GM19025 (cell line): ENCODE measurements around the gene LMOD3.

Source experiments
- ATAC-seq: cut with Tn5 transposase; IDR thresholded peaks from one replicate; pipeline ENCODE4 v1.9.1; 2021; ENCODE audit warnings: mild to moderate bottlenecking, low read depth, moderate library complexity; ENCODE audit not compliant: unreplicated experiment

The LMOD3 gene

DNA sequence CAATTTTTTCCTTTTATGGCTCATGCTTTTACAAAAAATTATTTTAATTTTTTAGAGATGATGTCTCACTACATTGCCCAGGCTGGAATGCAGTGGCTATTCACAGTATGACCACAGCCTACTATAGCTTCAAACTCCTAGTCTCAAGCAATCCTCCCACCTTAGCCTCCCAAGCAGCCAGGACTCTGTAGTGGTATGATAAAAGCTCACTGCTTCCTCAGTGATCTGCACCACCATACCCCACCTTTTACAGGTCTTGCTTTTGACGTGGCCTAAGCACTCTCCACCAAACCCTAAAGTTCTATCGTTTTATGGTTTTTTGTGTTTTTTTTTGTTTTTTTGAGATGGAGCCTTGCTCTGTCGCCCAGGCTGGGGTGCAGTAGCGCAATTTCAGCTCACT is 56.3 kb downstream of the LMOD3 start:
- ATAC-seq: no peak

GRCh38 chr3:69065318-69065964 is 57.0 kb downstream of the LMOD3 start:
- no peak for ATAC-seq

- no peak for ATAC-seq
Measured at GRCh38 chr3:69063636-69064035, 58.8 kb downstream of the LMOD3 start.

- no peak for ATAC-seq
Measured at GRCh38 chr3:69059688-69060087, 62.7 kb downstream of the LMOD3 start.

GRCh38 chr3:69058947-69059224 is 63.5 kb downstream of the LMOD3 start:
- ATAC-seq: no peak

- ATAC-seq: peak; percentile 84
Measured at GRCh38 chr3:69058180-69058946, 64.0 kb downstream of the LMOD3 start.
